ENCODE results near the gene TSPAN9.

Gene TSPAN9

GRCh38 chr12:3081091-3081490, 3.9 kb downstream of the TSPAN9 start:
- DNase-seq = no peak

DNA sequence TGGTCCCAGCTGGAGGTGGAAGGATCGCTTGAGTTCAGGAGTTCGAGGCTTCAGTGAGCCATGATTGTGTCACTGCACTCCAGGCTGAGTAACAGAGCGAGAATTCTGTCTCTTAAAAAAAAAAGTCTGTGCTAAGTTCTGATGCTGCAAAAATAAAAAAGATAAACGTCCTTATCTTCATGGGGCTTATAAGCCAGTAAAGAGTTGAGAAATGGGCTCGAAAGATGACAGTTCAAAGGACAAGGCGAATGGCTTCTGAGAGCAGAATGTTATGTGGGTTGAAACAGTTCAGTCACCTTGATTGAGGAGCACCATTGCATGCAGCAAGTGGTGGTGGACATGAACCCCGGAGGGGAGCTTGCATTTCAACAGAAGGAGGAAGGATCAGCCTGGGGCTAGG, 4.7 kb downstream of the TSPAN9 start:
- DNase-seq = no peak

DNA sequence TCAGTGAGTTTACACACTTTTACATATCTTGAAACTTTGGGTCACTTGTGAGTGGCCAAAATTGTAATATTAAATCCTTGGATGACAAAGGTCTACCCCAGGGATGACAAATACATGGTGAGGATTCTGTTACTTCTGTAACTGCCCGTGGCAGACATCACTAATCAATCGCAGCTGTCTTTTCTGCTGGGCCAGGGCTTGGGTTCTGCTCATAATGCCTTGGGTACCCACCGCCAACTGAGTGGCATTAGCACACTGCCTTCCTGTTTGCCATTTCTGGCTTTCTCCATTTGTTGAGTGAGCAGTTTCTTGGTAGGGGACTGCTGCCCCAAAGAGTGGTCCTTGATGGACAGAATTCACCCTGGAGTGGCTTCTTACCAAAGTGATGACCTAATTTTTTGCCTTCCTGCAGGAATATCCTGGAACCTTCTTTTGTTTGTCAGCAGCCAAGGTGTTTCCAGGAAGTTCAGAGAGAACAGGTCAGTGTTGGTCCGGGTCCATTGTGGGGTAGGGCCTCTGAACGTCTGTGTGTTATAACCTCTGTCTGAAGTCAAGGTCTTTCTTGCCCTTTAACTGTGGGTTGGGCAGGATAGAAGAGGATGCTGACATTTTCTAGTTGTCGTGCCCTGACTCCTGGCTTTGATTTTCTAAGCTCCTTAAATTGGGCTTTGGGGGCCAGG, 6.2 kb downstream of the TSPAN9 start:
- DNase-seq = no peak

DNA sequence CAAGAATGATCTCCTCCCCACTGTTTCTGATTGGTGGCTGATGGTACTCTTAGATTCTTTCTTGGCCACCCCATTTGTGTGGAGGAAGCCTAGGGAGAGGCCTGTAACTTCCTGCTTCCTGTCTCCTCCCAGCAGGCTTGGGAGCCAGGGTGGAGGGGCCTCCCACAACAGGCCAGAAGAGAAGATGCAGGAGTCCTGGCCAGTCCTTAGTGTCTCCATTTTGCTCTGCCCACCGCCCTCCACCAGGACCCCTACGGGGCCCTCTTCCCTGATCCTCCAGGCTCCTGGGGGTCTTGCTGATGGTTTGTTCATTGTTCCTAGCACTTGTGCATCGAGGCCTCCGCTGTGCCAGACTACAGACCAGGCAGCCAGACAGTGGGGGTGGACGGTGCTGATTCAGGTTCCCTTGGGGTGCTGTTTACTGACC, 6.8 kb downstream of the TSPAN9 start:
- no peak for DNase-seq

DNA sequence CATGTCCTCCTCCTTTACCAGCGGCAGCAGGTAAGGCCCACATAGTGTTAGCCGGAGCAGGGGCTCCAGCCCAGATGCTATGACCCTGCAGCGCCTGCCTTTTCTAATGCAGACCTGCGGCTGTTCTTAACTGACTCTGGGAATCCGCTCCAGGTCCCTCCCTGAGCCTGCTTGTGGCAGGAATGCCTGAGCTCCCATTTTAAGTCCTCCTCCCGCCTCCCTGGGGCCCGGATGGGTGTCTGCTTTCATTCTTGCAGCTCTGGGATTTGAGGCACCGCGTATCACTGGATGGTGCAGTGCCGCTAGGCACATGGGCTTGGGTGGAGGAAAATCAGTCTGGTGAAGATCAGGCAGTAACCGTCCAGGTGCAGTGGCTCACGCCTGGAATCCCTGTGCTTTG, 7.6 kb downstream of the TSPAN9 start:
- DNase-seq = no peak

- DNase-seq = no peak
These were observed 8.4 kb downstream of the TSPAN9 start for GRCh38 chr12:3085341-3086139.

GRCh38 chr12:3086211-3086610, 9.0 kb downstream of the TSPAN9 start:
- DNase-seq = no peak

GRCh38 chr12:3086729-3087323, 9.6 kb downstream of the TSPAN9 start:
- DNase-seq = no peak

- DNase-seq = no peak
These were observed 10.8 kb downstream of the TSPAN9 start for GRCh38 chr12:3087758-3088650.

GRCh38 chr12:3089588-3089987, 12.4 kb downstream of the TSPAN9 start:
- DNase-seq = no peak

- no peak for DNase-seq
These were observed 13.3 kb downstream of the TSPAN9 start for GRCh38 chr12:3090240-3091037.

DNA sequence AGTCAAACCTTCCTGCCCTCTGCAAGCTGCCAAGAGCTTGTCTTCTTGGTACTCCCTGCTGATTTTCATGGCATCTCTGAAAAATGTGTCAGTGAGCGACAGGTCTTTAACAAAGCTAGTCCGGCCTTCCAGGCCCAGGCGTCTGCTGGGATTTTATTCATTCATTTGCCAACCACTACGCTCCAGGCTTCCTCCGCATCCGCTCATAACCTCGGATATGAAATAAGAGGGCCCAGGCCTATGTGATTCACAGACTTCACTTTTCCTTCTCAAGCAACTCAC, 13.8 kb downstream of the TSPAN9 start:
- no peak for DNase-seq

- no peak for DNase-seq
These were observed 14.4 kb downstream of the TSPAN9 start for GRCh38 chr12:3091382-3092241.

- DNase-seq = no peak
These were observed 15.6 kb downstream of the TSPAN9 start for GRCh38 chr12:3092764-3093163.

DNA sequence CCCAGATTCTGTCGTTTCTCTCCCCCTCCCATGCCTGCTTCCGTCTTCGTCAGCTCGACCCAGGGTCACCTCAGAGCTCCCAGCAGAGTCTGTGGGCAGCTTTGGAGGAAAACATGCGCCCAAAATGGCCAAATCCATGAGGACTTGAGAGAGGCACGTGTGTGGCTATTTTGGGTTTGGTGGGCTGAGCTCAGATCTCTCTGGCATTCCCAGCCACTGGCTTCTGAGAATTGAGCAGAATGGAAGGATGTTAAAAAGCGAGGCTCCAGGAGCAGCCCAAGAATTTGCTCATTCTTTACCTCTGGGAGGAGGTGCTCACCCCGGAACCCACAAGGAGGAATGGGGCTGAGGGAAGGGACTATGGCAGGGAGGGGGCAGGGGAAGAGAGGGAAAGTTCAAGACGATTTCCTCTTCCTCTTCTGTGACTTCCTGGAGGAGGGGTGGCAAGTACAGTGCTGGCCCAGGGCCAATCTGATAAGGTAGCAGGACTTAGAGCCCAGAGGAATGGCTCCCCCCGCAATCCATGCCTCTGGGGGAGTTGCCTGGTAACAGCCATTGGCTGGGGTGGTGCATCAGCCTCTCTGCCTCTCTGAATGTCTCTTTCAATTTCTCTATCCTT, 20.1 kb downstream of the TSPAN9 start:
- no peak for DNase-seq

DNA sequence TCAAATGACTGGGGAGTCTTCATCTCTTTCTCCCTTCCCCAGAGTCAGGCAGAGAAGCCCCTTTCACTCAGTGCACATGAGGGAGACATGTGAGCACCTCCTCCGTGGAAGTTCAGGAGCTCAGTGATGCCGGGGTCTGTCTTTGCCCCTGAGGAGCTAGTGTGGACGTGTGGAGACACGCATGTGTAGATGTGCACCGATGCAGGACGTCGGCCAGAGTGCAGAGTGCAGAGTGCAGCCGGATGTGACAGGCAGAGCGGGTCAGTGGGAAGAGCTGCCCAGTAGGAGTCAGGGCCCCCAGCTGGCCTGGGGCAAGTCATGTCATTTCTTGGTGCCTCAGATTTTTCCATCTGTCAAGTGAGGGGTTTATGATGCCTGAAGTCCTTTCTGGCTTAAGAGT, 20.7 kb downstream of the TSPAN9 start:
- no peak for DNase-seq

GRCh38 chr12:3098436-3098835, 21.3 kb downstream of the TSPAN9 start:
- no peak for DNase-seq

DNA sequence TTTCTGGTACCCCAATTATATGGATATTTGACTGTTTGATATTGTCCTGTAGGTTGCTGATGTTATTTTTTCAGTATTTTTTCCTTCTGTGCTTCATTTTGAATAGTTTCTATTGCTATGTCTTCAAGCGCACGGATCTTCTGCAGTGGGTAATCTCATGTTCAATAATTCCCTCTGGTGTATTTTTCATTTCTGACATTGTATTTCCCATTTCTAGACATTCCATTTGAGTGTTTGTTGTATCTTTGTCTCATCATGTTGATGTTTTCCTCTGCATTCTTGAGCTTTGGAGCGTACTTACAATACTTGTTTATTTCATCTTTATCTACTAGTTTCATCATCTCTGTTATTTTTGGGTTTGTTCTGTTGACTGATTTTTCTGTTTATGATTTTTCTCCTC, 22.0 kb downstream of the TSPAN9 start:
- no peak for DNase-seq

- no peak for DNase-seq
These were observed 24.3 kb downstream of the TSPAN9 start for GRCh38 chr12:3101309-3102024.

- no peak for DNase-seq
These were observed 25.7 kb downstream of the TSPAN9 start for GRCh38 chr12:3102771-3103410.
